HL-60 (cell line): ENCODE data around the gene HNRNPLL.

Experiments
- GABPA ChIP-seq: IDR thresholded peaks from 2 replicates; pipeline ENCODE4 v1.6.1; 2012; ENCODE audit warnings: low read depth
- POLR2AphosphoS5 ChIP-seq: IDR thresholded peaks from 2 replicates; pipeline ENCODE4 v1.6.1; 2012; ENCODE audit warnings: low read depth
- SPI1 ChIP-seq: IDR thresholded peaks from 2 replicates; pipeline ENCODE4 v1.6.1; 2012; ENCODE audit warnings: low read depth, mild to moderate bottlenecking, borderline replicate concordance
- TF ChIP-seq, protein P1 (sequence below): IDR thresholded peaks from one replicate; pipeline ENCODE4 v1.5.1; 2011; ENCODE audit warnings: low read length, control low read depth, inconsistent platforms; ENCODE audit not compliant: insufficient read depth
- TF ChIP-seq, protein P2 (sequence below): IDR thresholded peaks from 2 replicates; pipeline ENCODE4 v1.6.1; 2012; ENCODE audit warnings: low read depth; ENCODE audit not compliant: insufficient replicate concordance

DNA sequence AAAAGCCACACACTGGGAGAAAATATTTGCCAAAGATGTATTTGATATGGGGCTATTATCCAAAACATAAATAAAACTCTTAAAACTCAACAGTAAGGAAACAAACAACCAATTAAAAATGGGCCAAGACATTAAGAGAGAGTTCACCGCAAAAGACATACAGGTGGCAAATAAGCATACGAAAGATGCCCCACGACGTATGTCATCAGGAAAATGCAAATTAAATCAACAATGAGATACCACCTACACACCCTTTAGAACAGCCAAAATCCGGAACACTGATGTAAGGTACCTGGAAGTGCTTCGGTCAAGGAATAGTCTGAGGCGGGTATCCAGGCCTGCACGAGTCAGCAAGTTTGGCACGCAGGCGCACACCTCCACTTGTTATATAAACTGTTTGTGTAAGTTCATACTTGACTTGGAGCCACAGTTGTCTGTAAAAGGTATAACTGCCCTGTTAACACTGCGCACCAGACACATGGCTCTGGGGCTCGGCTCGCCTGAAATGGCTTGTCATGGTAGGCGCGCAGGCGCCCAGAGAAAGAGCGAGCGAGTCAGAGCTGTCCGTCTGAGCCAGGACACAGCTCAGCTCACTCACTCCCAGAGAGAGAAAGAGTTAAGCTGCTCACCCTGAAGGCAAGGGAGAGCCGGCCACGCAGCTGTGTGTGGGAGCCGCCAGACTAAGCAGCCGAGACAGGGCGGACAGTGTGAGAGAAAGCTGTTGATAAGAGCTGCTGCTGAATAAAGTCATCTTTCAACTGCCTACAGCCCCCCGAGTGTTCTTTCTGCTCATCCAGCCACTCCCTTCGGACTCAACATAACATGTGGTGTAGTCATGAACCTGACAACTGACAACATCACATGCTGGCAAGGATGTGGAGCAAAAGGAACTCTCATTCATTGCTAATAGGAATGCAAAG, 87.3 kb downstream of the HNRNPLL start:
- TF ChIP-seq, protein P1, sequence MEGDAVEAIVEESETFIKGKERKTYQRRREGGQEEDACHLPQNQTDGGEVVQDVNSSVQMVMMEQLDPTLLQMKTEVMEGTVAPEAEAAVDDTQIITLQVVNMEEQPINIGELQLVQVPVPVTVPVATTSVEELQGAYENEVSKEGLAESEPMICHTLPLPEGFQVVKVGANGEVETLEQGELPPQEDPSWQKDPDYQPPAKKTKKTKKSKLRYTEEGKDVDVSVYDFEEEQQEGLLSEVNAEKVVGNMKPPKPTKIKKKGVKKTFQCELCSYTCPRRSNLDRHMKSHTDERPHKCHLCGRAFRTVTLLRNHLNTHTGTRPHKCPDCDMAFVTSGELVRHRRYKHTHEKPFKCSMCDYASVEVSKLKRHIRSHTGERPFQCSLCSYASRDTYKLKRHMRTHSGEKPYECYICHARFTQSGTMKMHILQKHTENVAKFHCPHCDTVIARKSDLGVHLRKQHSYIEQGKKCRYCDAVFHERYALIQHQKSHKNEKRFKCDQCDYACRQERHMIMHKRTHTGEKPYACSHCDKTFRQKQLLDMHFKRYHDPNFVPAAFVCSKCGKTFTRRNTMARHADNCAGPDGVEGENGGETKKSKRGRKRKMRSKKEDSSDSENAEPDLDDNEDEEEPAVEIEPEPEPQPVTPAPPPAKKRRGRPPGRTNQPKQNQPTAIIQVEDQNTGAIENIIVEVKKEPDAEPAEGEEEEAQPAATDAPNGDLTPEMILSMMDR, result no peak
- TF ChIP-seq, protein P2, sequence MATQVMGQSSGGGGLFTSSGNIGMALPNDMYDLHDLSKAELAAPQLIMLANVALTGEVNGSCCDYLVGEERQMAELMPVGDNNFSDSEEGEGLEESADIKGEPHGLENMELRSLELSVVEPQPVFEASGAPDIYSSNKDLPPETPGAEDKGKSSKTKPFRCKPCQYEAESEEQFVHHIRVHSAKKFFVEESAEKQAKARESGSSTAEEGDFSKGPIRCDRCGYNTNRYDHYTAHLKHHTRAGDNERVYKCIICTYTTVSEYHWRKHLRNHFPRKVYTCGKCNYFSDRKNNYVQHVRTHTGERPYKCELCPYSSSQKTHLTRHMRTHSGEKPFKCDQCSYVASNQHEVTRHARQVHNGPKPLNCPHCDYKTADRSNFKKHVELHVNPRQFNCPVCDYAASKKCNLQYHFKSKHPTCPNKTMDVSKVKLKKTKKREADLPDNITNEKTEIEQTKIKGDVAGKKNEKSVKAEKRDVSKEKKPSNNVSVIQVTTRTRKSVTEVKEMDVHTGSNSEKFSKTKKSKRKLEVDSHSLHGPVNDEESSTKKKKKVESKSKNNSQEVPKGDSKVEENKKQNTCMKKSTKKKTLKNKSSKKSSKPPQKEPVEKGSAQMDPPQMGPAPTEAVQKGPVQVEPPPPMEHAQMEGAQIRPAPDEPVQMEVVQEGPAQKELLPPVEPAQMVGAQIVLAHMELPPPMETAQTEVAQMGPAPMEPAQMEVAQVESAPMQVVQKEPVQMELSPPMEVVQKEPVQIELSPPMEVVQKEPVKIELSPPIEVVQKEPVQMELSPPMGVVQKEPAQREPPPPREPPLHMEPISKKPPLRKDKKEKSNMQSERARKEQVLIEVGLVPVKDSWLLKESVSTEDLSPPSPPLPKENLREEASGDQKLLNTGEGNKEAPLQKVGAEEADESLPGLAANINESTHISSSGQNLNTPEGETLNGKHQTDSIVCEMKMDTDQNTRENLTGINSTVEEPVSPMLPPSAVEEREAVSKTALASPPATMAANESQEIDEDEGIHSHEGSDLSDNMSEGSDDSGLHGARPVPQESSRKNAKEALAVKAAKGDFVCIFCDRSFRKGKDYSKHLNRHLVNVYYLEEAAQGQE, result no peak
- no peak for TF ChIP-seq SPI1
- TF ChIP-seq POLR2AphosphoS5, result no peak
- TF ChIP-seq GABPA, result no peak
